Measurements from ENCODE around the gene GRAMD1B. TPM values are rescaled to one million over a fixed set of nuclear protein-coding genes. Genes with fewer than 3 reads are reported as not detected.

Gene GRAMD1B
- total RNA-seq, 6 experiments from 2014 or later: 1.0 to 2.0 (median 1.5) TPM

GRCh38 chr11:123593570-123593969 is 163.5 kb downstream of the GRAMD1B start:
- TF ChIP-seq POLR2A (IDR thresholded peaks at IDR 0.05): no peak
- TF ChIP-seq CTCF (IDR thresholded peaks at IDR 0.05): no peak
- no peak for DNase-seq
- Histone ChIP-seq H3K36me3 (no peaks in the 10 kb centered on the region), H3K27ac (no peak overlapping the region), H3K27me3 (no peaks in the 10 kb centered on the region), H3K4me1 (no peaks in the 10 kb centered on the region), H3K9me3 (no peaks in the 10 kb centered on the region), H3K4me3 (no peak overlapping the region)
- no peak for ATAC-seq
- intact Hi-C loops (cut with DNase I): no loop called here
- WGBS (ENCODE audit: insufficient coverage, low coverage, low lambda C conversion rate, missing lambda C conversion rate): 87% methylated on average over 5 of the region's 6 CpGs

- no peak overlapping the region for H3K4me3 ChIP-seq
- H3K4me1 ChIP-seq: no peaks in the 10 kb centered on the region
- WGBS (ENCODE audit: insufficient coverage, low coverage, low lambda C conversion rate, missing lambda C conversion rate): 82% methylated on average over 4 of the region's 8 CpGs
- ATAC-seq (no peak), DNase-seq (no peak)
- no peaks in the 10 kb centered on the region for H3K36me3 ChIP-seq
- H3K27me3 ChIP-seq: no peaks in the 10 kb centered on the region
- H3K9me3 ChIP-seq: no peaks in the 10 kb centered on the region
- TF ChIP-seq POLR2A (IDR thresholded peaks at IDR 0.05) (no peak), CTCF (IDR thresholded peaks at IDR 0.05) (no peak)
- H3K27ac ChIP-seq: no peak overlapping the region
- intact Hi-C loops (cut with DNase I): no loop called here
Measured at GRCh38 chr11:123594188-123594901, 164.3 kb downstream of the GRAMD1B start.

DNA sequence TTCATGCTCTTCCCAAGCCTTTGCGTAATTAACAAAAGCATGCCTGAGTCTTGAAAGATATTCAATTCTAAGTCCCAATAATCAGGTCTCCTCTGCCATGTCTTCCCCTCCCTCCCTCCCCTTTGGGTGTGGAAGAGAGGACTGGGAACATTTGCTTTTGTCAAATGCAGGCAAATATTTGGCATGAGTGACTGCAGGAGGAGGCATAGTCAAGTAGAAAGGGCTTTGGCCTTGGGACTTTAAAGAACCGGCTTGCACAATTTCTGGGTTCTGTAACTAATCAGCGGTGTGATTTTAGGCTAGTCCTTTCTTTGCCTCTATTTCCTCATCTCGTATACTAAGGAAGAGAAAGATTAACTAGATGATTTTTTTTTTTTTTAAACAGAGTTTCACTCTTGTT is 164.9 kb downstream of the GRAMD1B start:
- intact Hi-C loops (cut with DNase I): no loop called here
- DNase-seq (no peak), ATAC-seq (peak in 1 of 4 donors; percentile 27)
- no peak for TF ChIP-seq CTCF (IDR thresholded peaks at IDR 0.05)
- no peak for TF ChIP-seq POLR2A (IDR thresholded peaks at IDR 0.05)
- Histone ChIP-seq H3K36me3 (no peaks in the 10 kb centered on the region), H3K9me3 (no peaks in the 10 kb centered on the region), H3K27me3 (no peaks in the 10 kb centered on the region), H3K4me1 (no peaks in the 10 kb centered on the region), H3K4me3 (no peak overlapping the region), H3K27ac (no peak overlapping the region)
- 21% methylated on average over 4 of the region's 4 CpGs for WGBS (ENCODE audit: insufficient coverage, low coverage, low lambda C conversion rate, missing lambda C conversion rate)

DNA sequence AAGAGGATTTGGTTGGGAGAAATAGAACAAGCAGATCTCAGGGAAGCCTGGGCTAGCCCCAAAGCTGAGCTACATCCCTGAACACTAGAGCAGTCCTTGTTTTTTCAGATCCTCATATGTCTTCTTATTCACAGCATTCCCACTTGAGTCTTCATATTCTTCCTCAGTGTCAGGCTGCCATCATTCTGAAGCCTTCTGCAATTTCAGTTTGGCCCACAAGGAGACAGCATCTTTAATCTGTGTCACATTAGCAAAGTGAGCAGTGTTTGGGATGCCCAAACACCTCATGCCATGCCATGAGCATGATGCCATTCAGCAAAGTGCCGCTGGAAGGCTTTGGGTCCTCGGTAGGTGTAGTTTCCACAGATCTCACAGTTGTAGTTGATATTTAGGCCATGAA is 167.8 kb downstream of the GRAMD1B start:
- no CpG with 5 or more reads among the region's 2 CpGs for WGBS (ENCODE audit: insufficient coverage, low coverage, low lambda C conversion rate, missing lambda C conversion rate)
- Histone ChIP-seq H3K27me3 (no peaks in the 10 kb centered on the region), H3K27ac (no peak overlapping the region), H3K9me3 (no peaks in the 10 kb centered on the region), H3K4me1 (no peaks in the 10 kb centered on the region), H3K36me3 (no peaks in the 10 kb centered on the region), H3K4me3 (no peak overlapping the region)
- no peak for TF ChIP-seq CTCF (IDR thresholded peaks at IDR 0.05)
- TF ChIP-seq POLR2A (IDR thresholded peaks at IDR 0.05): no peak
- intact Hi-C loops (cut with DNase I): no loop called here
- no peak for DNase-seq
- ATAC-seq: no peak
